HCT116 (cell line): ENCODE data around the gene BRMS1L. TPM values are rescaled to one million over a fixed set of nuclear protein-coding genes. Genes with fewer than 3 reads are reported as not detected.

Source experiments
- ATAC-seq: fragments of 200-7000 bp; cut with Tn5 transposase; 2 replicates; pipeline ENCODE4 v1.9.1; 2020; ENCODE audit warnings: mild to moderate bottlenecking, moderate library complexity
- BruUV-seq: library from RNA; stranded (reverse); fragments of 400-500 nt; replicated peaks from 2 replicates; lab custom pipeline; 2021; lab: Mats Ljungman, UMichigan
- CTCF ChIA-PET: fragments of 300-600 bp; sonication (Branson Sonifier 250); formaldehyde crosslinking; loops from one replicate; lab custom pipeline; 2021; ENCODE audit warnings: antibody characterized with exemption; lab: Charles Lee
- POLR2A ChIA-PET: fragments of 300-600, 350-600 bp; sonication (Branson Sonifier 250); formaldehyde crosslinking; loops from one replicate; lab custom pipeline; 2021; ENCODE audit warnings: antibody characterized with exemption; lab: Charles Lee
- RAD21 ChIA-PET, 2 experiments: fragments of 300-600 bp; sonication (Branson Sonifier 250); formaldehyde crosslinking; loops; one replicate each; lab custom pipeline; 2023; ENCODE audit warnings: low total read pairs in 2 of 2; ENCODE audit not compliant: uncharacterized antibody in 2 of 2, unreplicated experiment in 2 of 2, low non-redundant PET in 1 of 2; lab: Charles Lee
- DNase-seq: peaks from one replicate; pipeline ENCODE4 v3.0.0-alpha.2; 2010; ENCODE audit warnings: low read depth, low spot score
- H2AFZ ChIP-seq: fragments of 200-600 bp; shearing (Covaris generic), sonication (generic); 2 replicates; pipeline ENCODE4 v1.6.1; 2017; ENCODE audit warnings: low read depth, mixed run types, mixed read lengths, antibody characterized with exemption, low read length; ENCODE audit not compliant: poor library complexity, severe bottlenecking
- H3K27ac ChIP-seq: 2 replicates; pipeline ENCODE4 v1.5.1; 2012; ENCODE audit warnings: low read depth, low read length
- H3K27me3 ChIP-seq: fragments of 200-600 bp; sonication (generic); 2 replicates; pipeline ENCODE4 v1.6.1; 2016; ENCODE audit warnings: mixed run types, low read length, mixed read lengths; ENCODE audit not compliant: insufficient read depth
- H3K36me3 ChIP-seq, 2 experiments: fragments of 200-500 bp in 1 of 2; fragments of 200-600 bp in 1 of 2; sonication (Bioruptor generic) in 1 of 2; sonication (generic) in 1 of 2; 2 replicates each; pipeline versions ENCODE4 v1.5.1 to v1.6.1; 2014 to 2016; ENCODE audit warnings: low read length in 2 of 2, inconsistent platforms in 1 of 2, mixed read lengths in 1 of 2, mixed run types in 1 of 2; ENCODE audit not compliant: insufficient read depth in 2 of 2, control insufficient read depth in 1 of 2
- H3K4me1 ChIP-seq, 2 experiments: fragments of 200-600 bp in 1 of 2; sonication (generic) in 1 of 2; 2 replicates each; pipeline versions ENCODE4 v1.5.1 to v1.6.1; 2012 to 2017; ENCODE audit warnings: low read length in 2 of 2, inconsistent platforms in 1 of 2, mild to moderate bottlenecking in 1 of 2, mixed read lengths in 1 of 2, mixed run types in 1 of 2, moderate library complexity in 1 of 2; ENCODE audit not compliant: insufficient read depth in 2 of 2, control insufficient read depth in 1 of 2
- H3K4me2 ChIP-seq: fragments of 200-600 bp; sonication (generic); 2 replicates; pipeline ENCODE4 v1.6.1; 2017; ENCODE audit warnings: mixed run types, low read length, mixed read lengths
- H3K4me3 ChIP-seq, 2 experiments: fragments of 200-600 bp in 1 of 2; sonication (generic) in 1 of 2; replicated peaks in 1 of 2; 2 replicates each; pipeline ENCODE4 v1.5.1; 2011 to 2016; ENCODE audit warnings: low read length in 2 of 2, control low read depth in 1 of 2, low read depth in 1 of 2, mild to moderate bottlenecking in 1 of 2, mixed read lengths in 1 of 2, mixed run types in 1 of 2
- H3K79me2 ChIP-seq: fragments of 200-600 bp; sonication (generic); 2 replicates; pipeline ENCODE4 v1.6.1; 2017; ENCODE audit warnings: mild to moderate bottlenecking, mixed run types, low read length, moderate library complexity, mixed read lengths; ENCODE audit not compliant: insufficient read depth
- H3K9ac ChIP-seq: fragments of 200-600 bp; sonication (generic); 2 replicates; pipeline ENCODE4 v1.6.1; 2016; ENCODE audit warnings: low read length, mixed read lengths
- H3K9me2 ChIP-seq: fragments of 200-600 bp; sonication (generic), shearing (Covaris generic); 2 replicates; pipeline ENCODE4 v1.6.1; 2017; ENCODE audit warnings: mixed run types, mild to moderate bottlenecking, moderate library complexity; ENCODE audit not compliant: insufficient read depth
- H3K9me3 ChIP-seq, 2 experiments: fragments of 200-500 bp in 1 of 2; fragments of 200-600 bp in 1 of 2; sonication (Bioruptor generic) in 1 of 2; sonication (generic) in 1 of 2; 2 replicates each; pipeline ENCODE4 v1.6.1; 2014 to 2017; ENCODE audit warnings: low read length in 2 of 2, mixed read lengths in 2 of 2, inconsistent platforms in 1 of 2, low read depth in 1 of 2, mild to moderate bottlenecking in 1 of 2, mixed run types in 1 of 2, moderate library complexity in 1 of 2; ENCODE audit not compliant: control insufficient read depth in 1 of 2, insufficient read depth in 1 of 2
- H4K20me1 ChIP-seq: fragments of 200-600 bp; sonication (generic), shearing (Covaris generic); 2 replicates; pipeline ENCODE4 v1.6.1; 2017; ENCODE audit warnings: mixed run types, mild to moderate bottlenecking, moderate library complexity; ENCODE audit not compliant: insufficient read depth
- ATF3 ChIP-seq: IDR thresholded peaks from 2 replicates; pipeline ENCODE4 v1.6.1; 2012
- CBX3 ChIP-seq: IDR thresholded peaks from 2 replicates; pipeline ENCODE4 v1.6.1; 2012; ENCODE audit warnings: low read depth
- EGR1 ChIP-seq: IDR thresholded peaks from 2 replicates; pipeline ENCODE4 v1.6.1; 2012; ENCODE audit warnings: low read depth
- ELF1 ChIP-seq: IDR thresholded peaks from 2 replicates; pipeline ENCODE4 v1.6.1; 2012; ENCODE audit warnings: low read depth, borderline replicate concordance
- FOSL1 ChIP-seq: IDR thresholded peaks from 2 replicates; pipeline ENCODE4 v1.6.1; 2012; ENCODE audit warnings: low read depth
- JUND ChIP-seq: IDR thresholded peaks from 2 replicates; pipeline ENCODE4 v1.6.1; 2012
- MAX ChIP-seq: IDR thresholded peaks from 2 replicates; pipeline ENCODE4 v1.6.1; 2012
- TCF7L2 ChIP-seq: IDR thresholded peaks from 2 replicates; pipeline ENCODE4 v1.7.0; 2011; ENCODE audit warnings: borderline replicate concordance, inconsistent platforms; ENCODE audit not compliant: insufficient read depth, insufficient read length; ENCODE audit errors: extremely low read depth
- ZNF274 ChIP-seq: fragments of 200-500 bp; sonication (Bioruptor generic); IDR thresholded peaks from 2 replicates; pipeline ENCODE4 v1.6.1; 2014; ENCODE audit warnings: mild to moderate bottlenecking, low read depth, low read length, inconsistent platforms
- intact Hi-C: fragments of 100-400 bp; cut with micrococcal nuclease; formaldehyde crosslinking; loops from 2 replicates; pipeline ENCODE4 v1.10.0; 2022
- total RNA-seq: library from RNA; stranded (reverse); gene quantifications from one replicate; pipeline ENCODE4 v1.2.1, GENCODE V29; 2021; ENCODE audit not compliant: unreplicated experiment
- TF ChIP-seq, protein P1 (sequence below): IDR thresholded peaks from 2 replicates; pipeline ENCODE4 v1.6.1; 2012; ENCODE audit warnings: low read depth
- TF ChIP-seq, protein P2 (sequence below), 3 experiments: fragments of 200-600 bp in 1 of 3; sonication (generic) in 1 of 3; IDR thresholded peaks in 2 of 3; conservative IDR thresholded peaks in 1 of 3; 2 replicates each; pipeline ENCODE4 v1.5.1; 2012 to 2017; ENCODE audit warnings: low read depth in 2 of 3, low read length in 2 of 3, antibody characterized with exemption in 1 of 3, borderline replicate concordance in 1 of 3, control low read depth in 1 of 3, mild to moderate bottlenecking in 1 of 3, mixed read lengths in 1 of 3, mixed run types in 1 of 3, moderate library complexity in 1 of 3; ENCODE audit not compliant: insufficient read depth in 1 of 3

Gene BRMS1L
- total RNA-seq, 1 experiment from 2014 or later = 6.2 TPM

DNA sequence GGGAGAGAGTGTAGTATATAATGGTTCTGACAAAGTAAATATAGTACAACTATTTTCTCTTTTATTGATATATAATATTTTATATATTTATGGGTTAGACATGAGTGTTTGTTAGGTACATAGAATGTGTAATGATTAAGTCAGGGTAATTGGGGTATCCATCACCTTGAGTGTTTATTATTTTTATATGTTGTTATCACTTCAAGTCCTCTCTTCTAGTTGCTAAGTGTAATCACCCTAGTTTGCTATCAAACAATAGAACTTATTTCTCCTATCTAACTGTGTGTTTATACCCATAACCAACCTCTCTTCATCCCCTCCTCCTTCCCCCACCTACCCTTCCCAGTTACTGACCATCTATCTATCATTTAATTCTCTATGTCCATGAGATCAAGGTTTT is 64.2 kb downstream of the BRMS1L start:
- no peaks in the 10 kb centered on the region for H3K36me3 ChIP-seq
- no peaks in the 10 kb centered on the region for H3K27me3 ChIP-seq
- H3K27ac ChIP-seq = no peak overlapping the region
- CTCF ChIA-PET = no interaction called here
- ATAC-seq = no peak
- no peak overlapping the region for H3K4me2 ChIP-seq
- no peak overlapping the region for H2AFZ ChIP-seq
- no peak overlapping the region for H3K9ac ChIP-seq
- no peak for DNase-seq
- BruUV-seq = no TSS peak
- no peaks in the 10 kb centered on the region for H3K79me2 ChIP-seq
- no peak for TF ChIP-seq JUND
- TF ChIP-seq EGR1 = no peak
- no peak for TF ChIP-seq MAX
- TF ChIP-seq TCF7L2 = no peak
- no peak for TF ChIP-seq ELF1
- TF ChIP-seq, protein P1, sequence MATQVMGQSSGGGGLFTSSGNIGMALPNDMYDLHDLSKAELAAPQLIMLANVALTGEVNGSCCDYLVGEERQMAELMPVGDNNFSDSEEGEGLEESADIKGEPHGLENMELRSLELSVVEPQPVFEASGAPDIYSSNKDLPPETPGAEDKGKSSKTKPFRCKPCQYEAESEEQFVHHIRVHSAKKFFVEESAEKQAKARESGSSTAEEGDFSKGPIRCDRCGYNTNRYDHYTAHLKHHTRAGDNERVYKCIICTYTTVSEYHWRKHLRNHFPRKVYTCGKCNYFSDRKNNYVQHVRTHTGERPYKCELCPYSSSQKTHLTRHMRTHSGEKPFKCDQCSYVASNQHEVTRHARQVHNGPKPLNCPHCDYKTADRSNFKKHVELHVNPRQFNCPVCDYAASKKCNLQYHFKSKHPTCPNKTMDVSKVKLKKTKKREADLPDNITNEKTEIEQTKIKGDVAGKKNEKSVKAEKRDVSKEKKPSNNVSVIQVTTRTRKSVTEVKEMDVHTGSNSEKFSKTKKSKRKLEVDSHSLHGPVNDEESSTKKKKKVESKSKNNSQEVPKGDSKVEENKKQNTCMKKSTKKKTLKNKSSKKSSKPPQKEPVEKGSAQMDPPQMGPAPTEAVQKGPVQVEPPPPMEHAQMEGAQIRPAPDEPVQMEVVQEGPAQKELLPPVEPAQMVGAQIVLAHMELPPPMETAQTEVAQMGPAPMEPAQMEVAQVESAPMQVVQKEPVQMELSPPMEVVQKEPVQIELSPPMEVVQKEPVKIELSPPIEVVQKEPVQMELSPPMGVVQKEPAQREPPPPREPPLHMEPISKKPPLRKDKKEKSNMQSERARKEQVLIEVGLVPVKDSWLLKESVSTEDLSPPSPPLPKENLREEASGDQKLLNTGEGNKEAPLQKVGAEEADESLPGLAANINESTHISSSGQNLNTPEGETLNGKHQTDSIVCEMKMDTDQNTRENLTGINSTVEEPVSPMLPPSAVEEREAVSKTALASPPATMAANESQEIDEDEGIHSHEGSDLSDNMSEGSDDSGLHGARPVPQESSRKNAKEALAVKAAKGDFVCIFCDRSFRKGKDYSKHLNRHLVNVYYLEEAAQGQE = no peak
- no peak for TF ChIP-seq ZNF274
- TF ChIP-seq, protein P2, sequence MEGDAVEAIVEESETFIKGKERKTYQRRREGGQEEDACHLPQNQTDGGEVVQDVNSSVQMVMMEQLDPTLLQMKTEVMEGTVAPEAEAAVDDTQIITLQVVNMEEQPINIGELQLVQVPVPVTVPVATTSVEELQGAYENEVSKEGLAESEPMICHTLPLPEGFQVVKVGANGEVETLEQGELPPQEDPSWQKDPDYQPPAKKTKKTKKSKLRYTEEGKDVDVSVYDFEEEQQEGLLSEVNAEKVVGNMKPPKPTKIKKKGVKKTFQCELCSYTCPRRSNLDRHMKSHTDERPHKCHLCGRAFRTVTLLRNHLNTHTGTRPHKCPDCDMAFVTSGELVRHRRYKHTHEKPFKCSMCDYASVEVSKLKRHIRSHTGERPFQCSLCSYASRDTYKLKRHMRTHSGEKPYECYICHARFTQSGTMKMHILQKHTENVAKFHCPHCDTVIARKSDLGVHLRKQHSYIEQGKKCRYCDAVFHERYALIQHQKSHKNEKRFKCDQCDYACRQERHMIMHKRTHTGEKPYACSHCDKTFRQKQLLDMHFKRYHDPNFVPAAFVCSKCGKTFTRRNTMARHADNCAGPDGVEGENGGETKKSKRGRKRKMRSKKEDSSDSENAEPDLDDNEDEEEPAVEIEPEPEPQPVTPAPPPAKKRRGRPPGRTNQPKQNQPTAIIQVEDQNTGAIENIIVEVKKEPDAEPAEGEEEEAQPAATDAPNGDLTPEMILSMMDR (IDR thresholded peaks at IDR 0.05 in 2 of 3, conservative IDR thresholded peaks at IDR 0.05 in 1 of 3; ENCODE audit: borderline replicate concordance in 1 of 3, insufficient read depth in 1 of 3, low read depth in 2 of 3, low read length in 2 of 3) = no peak
- TF ChIP-seq CBX3 = no peak
- no peak for TF ChIP-seq ATF3
- no peak for TF ChIP-seq FOSL1
- TF ChIP-seq, all 23 proteins: peak for 0
- H3K9me3 ChIP-seq = 0 out of 4 replicates have a peak, but pooled peaks cover 0 to 4% of the 10 kb centered on the region in 2 experiments
- H3K4me1 ChIP-seq = no peaks in the 10 kb centered on the region
- no peak overlapping the region for H3K4me3 ChIP-seq
- POLR2A ChIA-PET = no interaction called here
- no peaks in the 10 kb centered on the region for H3K9me2 ChIP-seq
- RAD21 ChIA-PET = no interaction called here
- intact Hi-C loops = no loop called here
- no peaks in the 10 kb centered on the region for H4K20me1 ChIP-seq
